GM23338 (cell line): ENCODE data around the gene SLC39A11. TPM values are rescaled to one million over a fixed set of nuclear protein-coding genes. Genes with fewer than 3 reads are reported as not detected.

Experiments
- CTCF ChIP-seq, 2 experiments: fragments of 200-600 bp in 1 of 2; sonication (generic) in 1 of 2; conservative IDR thresholded peaks; 2 replicates each; pipeline versions ENCODE4 v1.5.1 to v1.6.1; 2016 to 2017; ENCODE audit warnings: antibody characterized with exemption in 2 of 2, low read depth in 2 of 2, mild to moderate bottlenecking in 2 of 2, moderate library complexity in 1 of 2
- EZH2phosphoT487 ChIP-seq: fragments of 200-600 bp; sonication (generic); IDR thresholded peaks from one replicate; pipeline ENCODE4 v1.8.1; 2018; ENCODE audit warnings: antibody characterized with exemption; ENCODE audit not compliant: unreplicated experiment
- JUNB ChIP-seq: IDR thresholded peaks from one replicate; pipeline ENCODE4 v1.6.1; 2016; ENCODE audit warnings: antibody characterized with exemption; ENCODE audit not compliant: unreplicated experiment
- REST ChIP-seq: IDR thresholded peaks from one replicate; pipeline ENCODE4 v1.6.1; 2018; ENCODE audit warnings: antibody characterized with exemption; ENCODE audit not compliant: unreplicated experiment
- STAT1 ChIP-seq: IDR thresholded peaks from one replicate; pipeline ENCODE4 v1.6.1; 2016; ENCODE audit warnings: antibody characterized with exemption; ENCODE audit not compliant: unreplicated experiment
- ZNF331 ChIP-seq: fragments of 250-450 bp; sonication (Bioruptor Pico); IDR thresholded peaks from 2 replicates; pipeline ENCODE4 v1.5.0; 2020; ENCODE audit warnings: low read depth, mild to moderate bottlenecking, moderate library complexity
- ZNF462 ChIP-seq: fragments of 250-450 bp; sonication (Bioruptor Pico); IDR thresholded peaks from 2 replicates; pipeline ENCODE4 v1.5.0; 2020; ENCODE audit warnings: mild to moderate bottlenecking, moderate library complexity
- polyA plus RNA-seq: library from polyadenylated mRNA; unstranded; fragments of >200 nt; fragmentation: Nextera tagmentation; extraction: Ambion mirVana; gene quantifications from 2 replicates; pipeline ENCODE4 v1.2.1, GENCODE V29; 2016
- total RNA-seq: library from RNA; depleted of rRNA; stranded (reverse); fragments of >200 nt; shearing (Covaris generic); gene quantifications from 2 replicates; pipeline ENCODE4 v1.2.3, GENCODE V29; 2014

SLC39A11 gene
- total and polyA plus RNA-seq, 2 experiments from 2014 or later = 10.8 to 18.1 TPM

GRCh38 chr17:72940496-72940895 lies 152.0 kb downstream of the SLC39A11 start (continued):
- TF ChIP-seq ZNF462 (CRISPR knock-in tag) = no peak
- no peak for TF ChIP-seq EZH2phosphoT487
- TF ChIP-seq STAT1 = no peak
- TF ChIP-seq ZNF331 (CRISPR knock-in tag) = no peak
- TF ChIP-seq JUNB = no peak
- no peak for TF ChIP-seq CTCF (conservative IDR thresholded peaks at IDR 0.05; ENCODE audit: low read depth in 2 of 2)
- no peak for TF ChIP-seq REST
